Activated naive CD4-positive, alpha-beta T cell (primary cell): ENCODE results near the gene MORN4.

Experiments used
- DNase-seq, 4 experiments: peaks; one replicate each; lab custom pipeline; 2025; lab: John Stamatoyannopoulos, UW

The MORN4 gene

DNA sequence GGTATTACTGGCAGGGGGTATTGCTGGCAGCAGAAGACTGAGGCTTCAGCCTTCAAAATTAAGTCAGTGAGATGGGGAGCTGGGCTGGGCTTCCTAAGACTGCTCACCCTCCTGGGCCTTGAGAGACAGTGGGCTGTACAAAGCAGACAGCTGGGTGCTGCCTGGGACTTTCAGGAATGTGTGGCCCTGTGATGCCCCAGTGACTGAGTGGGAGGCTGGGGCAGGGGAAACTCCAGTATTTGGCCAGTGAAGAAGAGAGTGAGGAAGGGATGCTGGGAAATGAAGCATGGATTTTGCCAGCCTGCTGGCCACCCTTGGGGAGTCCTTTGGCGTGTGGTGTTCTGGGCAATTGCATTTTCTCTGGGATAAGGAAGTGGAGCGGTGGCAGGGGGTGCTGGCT, 60.3 kb downstream of the MORN4 start:
- no peak for DNase-seq

DNA sequence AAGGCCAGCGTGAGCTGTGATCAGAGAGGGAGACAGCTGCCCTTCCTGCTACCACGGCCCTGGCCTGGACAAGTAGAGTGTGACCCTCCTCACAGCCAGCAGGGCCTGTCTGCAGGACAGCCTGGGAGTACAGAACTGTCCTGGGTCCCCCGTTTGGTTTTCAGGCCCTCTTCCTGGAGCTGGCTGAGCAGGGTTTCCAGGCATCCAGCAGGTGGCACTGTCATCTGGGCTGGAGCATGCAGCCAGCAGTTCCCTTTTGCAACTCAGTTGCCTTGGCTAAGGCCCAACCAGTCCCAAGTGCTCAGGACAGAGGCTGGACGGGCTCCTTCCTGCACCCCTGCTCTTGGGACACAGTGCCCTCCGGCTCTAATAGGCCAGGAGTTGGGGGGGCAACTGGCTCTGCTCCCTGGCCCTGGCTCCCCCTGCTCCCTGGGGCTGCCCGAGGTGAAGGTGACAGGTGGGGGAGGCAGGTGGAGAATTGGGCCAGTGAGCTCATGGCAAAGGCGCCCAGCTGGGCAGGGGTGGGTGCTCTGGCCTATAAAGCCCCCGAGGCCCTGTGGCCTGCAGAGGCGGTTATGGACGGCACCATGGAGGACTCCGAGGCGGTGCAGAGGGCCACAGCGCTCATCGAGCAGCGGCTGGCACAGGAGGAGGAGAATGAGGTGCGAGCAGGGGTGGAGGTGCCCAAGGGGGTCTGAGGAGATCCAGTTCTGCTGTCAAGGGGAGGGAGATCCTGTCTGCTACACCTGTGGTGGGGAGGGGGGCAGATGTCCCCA, 60.9 kb downstream of the MORN4 start, which contains the start of gene ANKRD2:
ANKRD2 (plus strand) TSS at position 566 of the 776 bp plus-strand sequence; CDS start at position 576, 10 bp downstream.
- peak in 3 of 4 experiments; percentile 13 to 27 (median 16) for DNase-seq

DNA sequence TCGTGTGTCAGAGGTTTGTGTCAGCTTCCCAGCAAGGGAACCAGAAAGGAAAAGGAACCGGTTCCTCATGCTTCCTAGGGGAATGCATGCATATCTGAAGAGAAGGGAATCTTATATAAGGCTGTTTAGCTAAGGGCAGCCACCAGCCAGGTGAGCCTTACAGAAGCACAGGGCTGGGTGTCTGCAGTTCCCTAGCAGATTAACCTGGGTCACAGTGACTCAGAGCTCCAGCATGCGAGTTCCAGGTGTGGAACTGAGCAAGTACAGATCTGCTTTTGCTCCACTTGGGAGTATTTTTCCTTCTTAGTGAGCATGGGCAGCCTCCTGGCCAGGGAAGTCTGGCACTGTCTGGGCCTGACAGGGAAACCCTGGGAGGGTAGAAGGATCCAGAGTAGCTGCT, 61.7 kb downstream of the MORN4 start:
- DNase-seq, result no peak

DNA sequence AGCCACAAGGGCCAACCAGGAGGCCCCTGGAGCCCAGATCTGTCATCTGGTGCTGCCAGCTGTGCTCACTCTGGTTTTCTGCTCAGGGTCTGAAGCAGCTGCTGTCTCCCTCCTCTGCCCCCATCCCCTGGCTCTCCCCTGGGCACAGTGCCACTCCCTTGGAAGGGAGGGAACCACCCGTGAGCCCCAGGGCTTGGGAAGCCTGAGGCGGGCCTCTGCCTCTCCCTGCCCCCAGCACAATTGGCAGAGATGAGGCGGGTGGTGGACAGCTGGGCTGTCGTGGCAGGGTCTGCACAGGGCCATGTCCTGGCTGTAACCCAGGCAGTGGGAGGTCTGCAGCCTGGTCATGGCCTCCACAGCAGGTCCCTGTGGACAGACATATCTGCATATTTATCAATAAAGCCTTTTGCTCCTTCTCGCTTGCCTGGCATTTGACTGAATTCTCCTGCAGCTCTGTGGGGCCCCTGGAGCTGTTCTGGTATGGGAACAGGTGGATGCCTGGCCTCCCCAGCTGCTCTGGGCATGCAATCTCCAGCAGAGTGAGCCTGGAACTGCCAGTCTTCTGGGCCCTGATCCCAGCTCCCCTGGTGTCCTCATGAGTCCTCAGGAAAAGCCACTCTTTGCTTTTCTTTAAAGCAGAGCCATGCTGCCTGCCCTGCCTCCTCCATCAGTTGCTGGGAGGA, 62.4 kb downstream of the MORN4 start:
- no peak for DNase-seq

DNA sequence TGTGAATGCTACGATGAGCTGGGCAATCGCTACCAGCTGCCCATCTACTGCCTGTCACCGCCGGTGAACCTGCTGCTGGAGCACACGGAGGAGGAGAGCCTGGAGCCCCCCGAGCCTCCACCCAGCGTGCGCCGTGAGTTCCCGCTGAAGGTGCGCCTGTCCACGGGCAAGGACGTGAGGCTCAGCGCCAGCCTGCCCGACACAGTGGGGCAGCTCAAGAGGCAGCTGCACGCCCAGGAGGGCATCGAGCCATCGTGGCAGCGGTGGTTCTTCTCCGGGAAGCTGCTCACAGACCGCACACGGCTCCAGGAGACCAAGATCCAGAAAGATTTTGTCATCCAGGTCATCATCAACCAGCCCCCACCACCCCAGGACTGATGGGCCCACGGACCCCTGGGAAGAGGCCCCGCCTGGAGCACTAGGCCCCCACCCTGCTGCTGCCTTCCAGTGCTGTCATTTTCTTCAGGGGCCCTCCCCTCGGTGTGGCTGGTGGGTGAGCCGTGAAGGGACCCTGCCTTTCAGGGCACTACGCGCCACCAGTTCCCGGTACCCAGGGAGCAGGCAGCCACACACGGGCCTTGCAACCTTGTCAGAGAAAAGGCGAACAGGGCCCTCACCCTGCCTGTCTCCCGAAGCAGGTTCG, 63.0 kb downstream of the MORN4 start:
- DNase-seq, result no peak

DNA sequence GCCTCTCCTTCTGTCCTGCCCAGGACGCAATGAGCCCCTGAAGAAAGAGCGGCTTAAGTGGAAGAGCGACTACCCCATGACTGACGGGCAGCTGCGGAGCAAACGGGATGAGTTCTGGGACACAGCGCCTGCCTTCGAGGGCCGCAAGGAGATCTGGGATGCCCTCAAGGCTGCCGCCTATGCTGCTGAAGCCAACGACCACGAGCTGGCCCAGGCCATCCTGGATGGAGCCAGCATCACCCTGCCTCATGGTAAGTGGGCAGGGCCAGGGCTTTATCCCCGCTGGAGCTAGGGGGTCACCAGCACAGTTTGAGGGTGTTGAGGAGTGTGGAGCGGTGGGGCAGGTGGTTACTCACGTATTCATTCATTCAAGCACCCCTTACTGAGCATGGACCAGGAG, 65.4 kb downstream of the MORN4 start:
- no peak for DNase-seq

DNA sequence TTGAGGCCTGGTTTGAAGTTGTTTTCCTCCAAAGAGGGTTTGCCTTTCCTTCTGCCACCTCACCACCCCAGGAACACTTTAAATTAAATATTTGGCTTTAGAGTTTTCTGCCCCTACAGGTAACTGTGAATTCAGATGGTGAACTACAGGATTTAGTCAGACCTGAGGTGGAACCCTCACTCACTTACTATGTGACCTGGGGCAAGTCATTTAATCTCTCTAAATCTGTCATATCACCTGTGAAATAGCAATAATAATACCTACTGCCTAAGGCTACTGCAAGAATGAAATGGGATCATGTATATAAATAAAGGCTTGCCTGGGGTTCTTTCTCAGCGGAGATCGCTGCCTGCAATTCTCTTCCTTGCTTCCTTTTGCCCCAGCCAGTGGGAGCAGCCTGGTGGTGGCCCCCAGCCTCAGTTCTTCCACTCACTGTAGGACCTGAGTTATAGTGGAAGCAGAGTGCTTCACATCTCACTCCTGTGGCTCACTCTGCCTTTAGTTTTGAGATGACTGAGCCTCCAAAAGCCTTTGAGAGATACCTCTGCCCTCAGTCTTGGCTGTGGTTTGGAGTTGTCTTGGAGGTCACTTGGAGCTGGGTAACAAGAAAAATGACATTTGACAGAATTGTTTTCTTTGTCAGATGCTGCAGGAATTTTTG, 66.8 kb downstream of the MORN4 start:
- DNase-seq, result no peak

DNA sequence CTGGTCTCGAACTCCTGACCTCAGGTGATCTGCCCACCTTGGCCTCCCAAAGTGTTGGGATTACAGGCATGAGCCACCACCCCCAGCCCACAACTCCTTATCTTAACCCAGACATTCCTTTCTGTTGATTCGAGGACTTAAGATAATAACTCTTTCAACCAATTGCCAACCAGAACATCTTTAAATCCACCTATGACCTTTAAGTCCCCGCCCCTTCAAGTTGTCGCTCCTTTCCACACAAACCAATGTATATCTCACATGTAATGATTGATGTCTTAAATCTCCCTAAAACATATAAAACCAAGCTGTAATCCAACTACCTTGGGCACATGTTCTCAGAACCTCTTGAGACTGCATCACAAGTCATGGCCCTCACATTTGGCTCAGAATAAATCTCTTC, 68.5 kb downstream of the MORN4 start:
- no peak for DNase-seq
